Omental fat pad (tissue), 4 donors: ENCODE data around the gene GABRA4. TPM values are rescaled to one million over a fixed set of nuclear protein-coding genes. Genes with fewer than 3 reads are reported as not detected.

Source experiments
- ATAC-seq: fragments of 150-250 bp; one replicate; pipeline ENCODE4 v1.9.1; 2016; ENCODE audit warnings: mild to moderate bottlenecking, moderate library complexity; ENCODE audit not compliant: low FRiP score
- DNase-seq: peaks from one replicate; pipeline ENCODE4 v3.0.0-alpha.2; 2019; ENCODE audit warnings: low spot score
- total RNA-seq, 4 donors: library from RNA; depleted of rRNA; stranded (reverse); fragments of >200 nt; gene quantifications; one replicate each; pipeline ENCODE4 v1.1.0, GENCODE V29; 2016
- TF ChIP-seq, protein P1 (sequence below), 3 donors: fragments of 450-650 bp; IDR thresholded peaks; one replicate each; pipeline ENCODE4 v1.5.1; 2016 to 2017; ENCODE audit warnings: antibody characterized with exemption in 3 of 3, mild to moderate bottlenecking in 3 of 3, moderate library complexity in 2 of 3

GABRA4 gene
- total RNA-seq, 4 donors from 2014 or later = not detected

DNA sequence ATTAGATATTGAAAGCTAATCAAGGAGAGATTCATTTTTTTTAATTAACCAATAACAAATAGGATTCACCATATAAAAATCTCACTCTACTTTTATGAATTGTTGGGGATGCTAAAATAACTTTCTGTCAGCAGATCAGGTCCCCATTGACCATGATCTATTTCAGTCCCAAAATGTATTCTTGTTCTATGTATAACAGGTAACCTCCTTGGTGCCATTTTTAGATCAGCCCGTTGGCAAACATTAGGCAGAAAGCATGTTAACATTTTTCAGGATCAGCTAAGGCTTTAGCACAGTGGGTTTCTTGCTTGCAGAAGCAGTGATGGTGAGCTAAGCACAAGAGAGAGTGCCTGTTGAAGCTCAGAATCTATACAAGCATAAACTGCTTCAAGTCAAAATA lies 43.6 kb downstream of the GABRA4 start:
- TF ChIP-seq, protein P1, sequence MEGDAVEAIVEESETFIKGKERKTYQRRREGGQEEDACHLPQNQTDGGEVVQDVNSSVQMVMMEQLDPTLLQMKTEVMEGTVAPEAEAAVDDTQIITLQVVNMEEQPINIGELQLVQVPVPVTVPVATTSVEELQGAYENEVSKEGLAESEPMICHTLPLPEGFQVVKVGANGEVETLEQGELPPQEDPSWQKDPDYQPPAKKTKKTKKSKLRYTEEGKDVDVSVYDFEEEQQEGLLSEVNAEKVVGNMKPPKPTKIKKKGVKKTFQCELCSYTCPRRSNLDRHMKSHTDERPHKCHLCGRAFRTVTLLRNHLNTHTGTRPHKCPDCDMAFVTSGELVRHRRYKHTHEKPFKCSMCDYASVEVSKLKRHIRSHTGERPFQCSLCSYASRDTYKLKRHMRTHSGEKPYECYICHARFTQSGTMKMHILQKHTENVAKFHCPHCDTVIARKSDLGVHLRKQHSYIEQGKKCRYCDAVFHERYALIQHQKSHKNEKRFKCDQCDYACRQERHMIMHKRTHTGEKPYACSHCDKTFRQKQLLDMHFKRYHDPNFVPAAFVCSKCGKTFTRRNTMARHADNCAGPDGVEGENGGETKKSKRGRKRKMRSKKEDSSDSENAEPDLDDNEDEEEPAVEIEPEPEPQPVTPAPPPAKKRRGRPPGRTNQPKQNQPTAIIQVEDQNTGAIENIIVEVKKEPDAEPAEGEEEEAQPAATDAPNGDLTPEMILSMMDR (IDR thresholded peaks at IDR 0.05) = no peak
- ATAC-seq (no peak), DNase-seq (no peak)

DNA sequence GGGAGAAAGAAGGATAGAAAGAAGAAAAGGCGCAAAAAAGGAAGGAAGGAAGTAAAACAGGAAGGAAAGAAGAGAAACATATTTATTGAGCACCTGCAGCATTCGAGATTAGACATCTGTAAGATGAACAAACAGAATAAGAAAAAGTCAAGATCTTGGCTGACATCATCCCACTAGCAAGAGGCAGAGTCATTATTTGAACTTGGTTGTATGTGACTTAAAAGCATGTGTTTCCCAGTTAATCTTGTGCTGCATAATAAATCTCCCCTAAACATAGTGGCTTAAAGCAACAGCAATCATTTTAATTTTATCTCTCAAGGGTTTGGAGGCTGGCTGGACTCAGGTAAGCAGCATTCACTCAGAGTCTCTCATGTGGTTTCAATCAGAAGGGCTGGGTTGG lies 45.8 kb downstream of the GABRA4 start:
- TF ChIP-seq, protein P1 (IDR thresholded peaks at IDR 0.05) = no peak
- DNase-seq = no peak
- ATAC-seq = no peak

DNA sequence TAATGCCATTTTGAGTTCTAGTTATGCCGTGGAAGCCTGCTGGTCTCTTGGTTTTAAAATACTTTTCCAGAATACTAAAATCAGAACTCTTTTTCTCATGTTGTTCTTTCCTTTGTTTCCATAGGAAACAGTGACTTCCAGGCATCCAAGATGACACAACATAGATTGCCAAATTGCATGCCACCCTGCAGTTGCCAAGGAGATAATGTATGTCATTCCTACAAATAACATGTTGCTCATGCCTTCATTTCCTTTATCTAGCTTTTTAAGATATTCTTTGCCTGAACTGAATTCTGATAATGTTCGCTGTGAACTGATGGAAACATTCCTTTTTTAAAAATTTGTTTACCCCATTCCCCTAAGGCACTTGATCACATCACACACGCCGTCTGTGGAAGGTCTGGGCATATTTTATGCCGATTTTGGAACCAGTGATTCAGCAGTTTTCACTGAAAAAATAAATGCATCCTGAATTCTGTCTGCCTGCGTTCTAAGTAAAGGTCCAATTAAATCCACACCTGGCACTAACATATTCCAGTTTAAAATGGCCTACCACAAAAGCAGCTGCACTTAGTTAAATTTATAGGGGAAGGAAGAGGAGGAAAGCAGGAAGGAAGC lies 46.4 kb downstream of the GABRA4 start:
- ATAC-seq = no peak
- TF ChIP-seq, protein P1 (IDR thresholded peaks at IDR 0.05) = no peak
- DNase-seq = no peak

DNA sequence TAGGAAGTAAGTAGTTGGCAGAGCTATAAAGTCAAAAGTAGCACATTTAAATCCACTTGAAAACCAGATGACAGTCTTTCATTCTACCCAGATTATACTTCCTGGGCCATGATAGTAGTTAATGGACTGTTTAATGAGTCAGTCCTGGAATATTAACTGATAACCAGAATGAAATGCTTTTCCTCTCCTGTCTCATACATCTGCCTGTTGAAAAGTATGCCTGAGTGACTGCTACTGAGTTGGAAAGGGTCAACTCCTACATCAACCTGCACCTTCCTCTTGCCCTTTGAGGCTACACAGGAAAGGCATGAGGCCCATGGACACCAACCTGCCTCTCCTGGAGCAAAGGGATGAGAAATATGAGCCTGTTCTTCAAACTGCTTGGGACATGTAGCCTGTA lies 48.3 kb downstream of the GABRA4 start:
- ATAC-seq (no peak), DNase-seq (no peak)
- TF ChIP-seq, protein P1 (IDR thresholded peaks at IDR 0.05) = no peak

DNA sequence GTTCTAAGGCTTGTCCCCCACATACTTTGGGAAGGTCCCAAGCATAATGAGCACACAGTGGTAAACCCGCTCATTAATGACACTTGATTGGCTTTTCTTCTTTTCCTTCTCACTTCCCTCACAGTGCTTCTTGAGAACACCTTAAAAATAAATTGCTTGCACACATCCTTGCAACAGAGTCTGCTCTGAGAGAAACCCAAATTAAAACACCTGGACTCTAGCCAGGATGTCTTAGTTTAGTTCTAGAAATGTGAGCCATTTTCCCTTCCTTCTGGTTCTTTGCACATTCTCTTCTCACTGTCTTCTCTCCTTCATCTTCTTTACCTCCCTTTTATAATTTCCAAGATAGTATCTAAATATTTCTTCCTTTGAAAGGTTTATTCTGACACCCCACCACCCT lies 49.0 kb downstream of the GABRA4 start:
- ATAC-seq (no peak), DNase-seq (no peak)
- TF ChIP-seq, protein P1 (IDR thresholded peaks at IDR 0.05) = no peak

DNA sequence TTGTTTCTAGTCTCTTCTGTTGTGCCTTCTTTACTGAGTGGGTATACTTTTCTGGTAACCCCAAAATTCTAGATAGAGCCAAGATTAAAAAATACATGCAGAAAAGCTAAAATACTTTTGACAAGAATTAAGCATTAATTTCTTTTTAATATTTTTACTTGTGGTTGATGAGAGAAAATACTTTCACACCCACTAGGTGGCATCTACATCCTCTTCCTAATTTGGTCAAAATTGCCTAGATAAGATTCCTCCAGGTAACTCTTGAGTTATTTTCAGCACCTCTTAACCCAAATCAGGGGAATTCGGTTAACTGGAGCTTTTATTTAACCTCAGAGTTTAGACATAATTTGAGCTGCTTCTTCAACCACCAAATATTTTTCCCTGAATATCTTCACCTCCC lies 55.9 kb downstream of the GABRA4 start:
- TF ChIP-seq, protein P1 (IDR thresholded peaks at IDR 0.05) = no peak
- ATAC-seq = no peak
- DNase-seq = no peak

DNA sequence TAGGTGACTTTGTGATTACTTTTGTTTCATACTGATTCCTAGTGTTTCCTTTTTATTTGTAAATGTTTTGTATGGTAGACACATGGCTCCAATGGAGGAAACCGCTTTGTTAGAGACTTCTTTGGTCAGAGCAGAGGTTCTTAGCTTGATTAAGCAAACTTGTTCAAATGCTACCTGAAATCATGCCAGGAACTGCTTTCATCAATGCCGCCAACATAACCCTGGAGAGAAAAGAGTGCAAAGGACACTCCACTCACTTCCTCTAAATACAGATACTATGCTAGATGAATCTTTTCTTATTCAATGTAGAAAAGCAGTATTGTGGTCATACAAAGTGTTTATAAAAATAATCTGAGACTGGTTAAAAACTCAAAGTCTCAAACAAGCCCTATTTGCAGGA lies 58.7 kb downstream of the GABRA4 start:
- TF ChIP-seq, protein P1 (IDR thresholded peaks at IDR 0.05) = no peak
- DNase-seq (no peak), ATAC-seq (no peak)
